IPS-NIHi7 (cell line): Measurements from ENCODE around the gene NBPF1.
"Not testable (repeated sequence)": the region's sequence is repeated elsewhere in the genome, so short reads cannot be mapped to it uniquely, and the experiment has no call there.

Source experiments
- DNase-seq: peaks from one replicate; pipeline ENCODE4 v3.0.0; 2012; ENCODE audit warnings: mixed read lengths; ENCODE audit errors: extremely low spot score

NBPF1 gene

DNA sequence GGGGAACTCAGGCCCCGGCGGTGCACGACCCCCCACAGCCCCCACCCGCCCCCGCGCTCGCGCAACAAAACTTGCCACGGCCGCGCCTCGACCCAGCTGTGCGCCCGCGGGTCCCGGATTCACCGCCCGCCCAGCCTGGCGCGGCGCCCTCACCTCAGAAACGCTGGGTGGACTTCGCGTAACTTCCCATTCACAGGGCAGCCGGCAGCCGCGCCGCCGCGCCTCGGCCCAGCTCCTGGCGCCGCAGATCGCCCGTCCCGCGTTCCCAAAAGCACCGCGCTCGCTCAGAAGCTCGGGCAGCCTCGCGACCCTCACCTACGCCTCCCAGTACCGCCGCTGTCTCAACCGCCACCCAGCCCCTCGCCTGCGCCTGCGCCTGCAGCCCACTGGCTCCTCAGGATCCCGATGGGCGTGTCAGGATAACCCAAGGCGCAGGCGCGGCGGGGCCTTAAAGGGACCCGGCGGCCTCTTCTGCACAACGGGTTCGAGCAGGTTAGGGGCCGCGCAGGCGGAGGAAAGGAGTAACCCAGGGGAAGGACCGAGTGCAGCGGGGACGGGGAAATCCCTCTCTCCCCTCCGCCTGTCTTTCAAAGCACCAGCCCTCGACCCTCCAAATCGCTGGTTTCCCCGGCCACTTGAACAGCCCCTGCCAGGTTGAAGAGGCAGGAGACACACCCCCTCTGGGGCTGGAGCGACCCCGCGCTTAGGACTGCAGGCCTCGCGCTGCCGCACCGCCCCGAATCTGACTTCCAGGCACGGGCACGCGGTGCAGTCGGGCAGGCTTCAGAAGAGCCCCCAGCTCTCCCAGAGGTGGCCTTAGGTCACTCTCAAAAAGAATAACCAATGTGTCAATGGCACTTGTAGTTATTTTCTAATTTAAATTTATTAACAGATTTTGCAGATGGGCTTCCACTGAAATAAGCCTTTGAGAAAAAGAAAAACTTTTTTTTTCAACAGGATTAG, at the start of gene NBPF1:
Gene NBPF1, minus strand, starts transcription at position 380 of the 963 bp plus-strand sequence.
- DNase-seq: peak; percentile 100

DNA sequence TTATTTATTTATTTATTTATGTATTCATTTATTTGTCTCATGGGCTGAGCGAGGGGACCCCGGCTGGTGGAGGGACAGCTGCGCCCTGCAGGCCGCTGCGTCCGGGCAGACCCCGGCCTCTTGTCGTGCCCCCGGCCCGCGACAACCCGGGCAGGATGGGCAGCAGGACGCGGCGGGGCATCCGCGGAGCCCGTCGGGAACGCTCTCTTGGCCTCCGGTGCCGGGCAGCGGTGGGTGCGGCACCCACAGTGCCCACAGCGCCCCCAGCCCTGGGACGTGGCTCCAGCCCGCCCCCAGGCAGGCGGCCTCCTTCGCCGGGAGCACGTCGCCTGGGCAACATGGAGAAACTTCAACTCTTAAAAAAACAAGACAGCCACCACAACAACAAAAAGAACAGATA, 44.9 kb upstream of the NBPF1 start:
- DNase-seq: not testable (repeated sequence)

DNA sequence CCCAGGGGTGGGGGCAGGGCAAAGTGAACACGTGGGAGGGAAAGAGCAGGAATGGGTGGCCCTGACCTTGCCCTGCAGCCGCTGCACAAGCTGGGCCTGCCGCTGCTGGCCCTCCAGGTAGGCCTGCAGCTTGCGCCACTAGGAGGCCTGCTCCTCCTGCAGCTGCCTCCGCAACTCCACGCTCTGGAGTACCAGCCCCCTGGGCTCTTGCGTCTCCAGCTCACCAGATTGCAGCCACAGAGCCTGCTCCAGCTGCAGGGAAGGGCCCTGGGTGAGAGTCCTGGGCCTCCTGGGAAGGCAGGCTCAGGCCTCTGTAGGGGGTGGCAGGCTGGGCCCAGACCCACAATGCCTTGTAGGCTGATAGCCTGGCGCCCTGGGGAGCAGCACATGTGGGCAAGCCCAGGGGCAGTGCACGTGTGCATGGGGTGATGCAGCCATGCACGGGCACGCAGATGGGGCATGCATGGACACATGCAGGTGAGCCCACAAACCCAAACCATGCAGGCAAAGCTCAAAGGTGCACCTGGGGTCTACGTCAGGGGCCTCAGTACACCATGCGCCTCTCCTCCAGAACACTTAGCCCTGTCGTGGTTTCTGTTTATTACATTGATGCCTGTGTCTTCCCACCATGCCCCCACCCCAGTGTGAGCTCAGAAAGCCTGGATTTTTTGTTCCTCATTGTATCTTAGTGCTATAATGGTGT, 43.8 kb upstream of the NBPF1 start:
- not testable (repeated sequence) for DNase-seq

DNA sequence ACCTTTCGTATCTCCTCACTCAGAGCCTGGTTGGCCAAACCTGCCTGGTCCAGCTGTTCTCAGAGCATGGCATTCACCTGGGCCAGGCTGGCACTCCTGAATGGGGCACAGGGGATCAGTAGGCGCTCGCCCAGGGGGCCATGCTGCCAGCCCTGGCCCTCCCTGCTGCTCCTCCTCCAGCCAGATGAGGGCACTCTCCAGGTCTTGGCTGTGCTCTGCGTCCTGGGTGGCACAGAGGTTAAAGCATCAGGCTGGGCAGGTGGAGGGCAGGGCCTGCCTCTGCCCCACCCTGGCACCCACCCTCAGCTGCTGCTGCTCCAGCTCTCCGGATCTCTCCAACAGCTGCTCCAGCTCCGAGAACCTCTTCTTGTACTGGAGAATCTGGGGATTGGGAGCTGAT, 43.2 kb upstream of the NBPF1 start:
- not testable (repeated sequence) for DNase-seq

DNA sequence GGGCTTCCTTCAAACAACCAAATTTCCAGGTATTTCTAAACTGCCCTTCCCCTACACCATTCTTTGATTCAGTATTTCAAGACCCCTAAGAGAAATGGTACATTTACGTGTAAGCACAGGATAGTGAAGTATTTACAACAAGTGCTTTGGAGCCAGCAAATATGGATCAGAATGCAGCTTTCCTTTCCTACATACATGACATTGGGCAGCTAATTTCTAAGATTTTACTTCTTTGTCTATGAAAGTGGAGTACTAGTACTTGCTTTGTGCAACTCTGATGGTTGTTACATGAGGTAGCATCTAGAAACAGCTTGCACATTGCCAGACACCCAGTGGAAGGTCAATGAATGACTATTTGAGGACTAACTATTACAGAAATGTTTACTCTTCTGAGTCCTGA, 38.2 kb upstream of the NBPF1 start:
- DNase-seq: not testable (repeated sequence)

DNA sequence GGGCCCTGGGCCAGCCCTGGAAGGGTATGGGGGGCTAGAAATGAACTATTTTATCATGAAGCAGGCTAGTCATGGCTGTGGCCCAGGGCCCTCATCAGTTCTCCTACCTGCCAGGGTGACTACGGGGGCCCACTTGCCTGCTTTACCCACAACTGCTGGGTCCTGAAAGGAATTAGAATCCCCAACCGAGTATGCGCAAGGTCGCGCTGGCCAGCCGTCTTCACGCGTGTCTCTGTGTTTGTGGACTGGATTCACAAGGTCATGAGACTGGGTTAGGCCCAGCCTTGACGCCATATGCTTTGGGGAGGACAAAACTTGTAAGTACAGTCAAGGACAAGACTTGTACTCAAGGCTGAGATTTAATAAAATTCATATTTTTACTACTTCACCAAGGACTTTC, 36.6 kb upstream of the NBPF1 start:
- DNase-seq: not testable (repeated sequence)

DNA sequence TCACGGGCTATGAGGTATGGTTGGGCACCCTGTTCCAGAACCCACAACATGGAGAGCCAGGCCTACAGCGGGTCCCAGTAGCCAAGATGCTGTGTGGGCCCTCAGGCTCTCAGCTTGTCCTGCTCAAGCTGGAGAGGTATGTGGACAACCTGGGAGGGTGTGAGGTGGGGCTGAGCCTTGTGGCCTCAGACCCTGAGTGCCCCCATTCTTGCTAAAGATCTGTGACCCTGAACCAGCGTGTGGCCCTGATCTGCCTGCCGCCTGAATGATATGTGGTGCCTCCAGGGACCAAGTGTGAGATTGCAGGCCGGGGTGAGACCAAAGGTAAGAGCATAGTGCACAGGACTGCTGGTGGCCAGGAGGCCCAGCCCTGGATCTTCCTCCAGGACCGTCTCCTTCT, 36.0 kb upstream of the NBPF1 start:
- DNase-seq: not testable (repeated sequence)

DNA sequence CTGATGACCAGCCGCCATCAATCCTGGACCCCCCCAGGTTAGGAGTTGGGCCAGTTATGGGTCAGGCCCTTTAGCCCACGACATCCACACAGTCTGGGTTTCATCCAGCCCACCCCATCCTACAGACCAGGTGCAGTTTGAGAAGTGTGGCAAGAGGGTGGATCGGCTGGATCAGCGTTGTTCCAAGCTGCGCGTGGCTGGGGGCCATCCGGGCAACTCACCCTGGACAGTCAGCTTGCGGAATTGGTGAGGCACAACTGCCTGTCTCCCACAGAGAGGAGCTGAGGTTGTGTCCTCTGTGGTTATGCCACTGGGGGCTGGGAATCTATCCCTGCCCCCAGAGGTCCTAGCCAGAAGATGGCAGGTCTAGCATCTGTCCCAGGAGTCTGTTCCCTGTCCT, 35.4 kb upstream of the NBPF1 start:
- DNase-seq: not testable (repeated sequence)

DNA sequence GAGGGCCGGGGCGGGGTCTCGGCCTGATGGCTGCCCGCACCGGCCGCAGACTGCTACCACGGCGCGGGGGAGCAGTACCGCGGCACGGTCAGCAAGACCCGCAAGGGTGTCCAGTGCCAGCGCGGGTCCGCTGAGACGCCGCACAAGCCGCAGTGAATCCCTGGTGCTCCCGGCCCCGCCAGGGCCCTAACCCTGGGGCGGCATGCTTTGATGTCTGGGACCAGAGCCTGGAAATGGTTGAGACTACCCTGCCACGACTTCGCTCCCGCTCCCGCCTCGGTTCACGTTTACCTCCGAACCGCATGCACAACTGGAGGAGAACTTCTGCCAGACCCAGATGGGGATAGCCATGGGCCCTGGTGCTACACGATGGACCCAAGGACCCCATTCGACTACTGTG, 34.9 kb upstream of the NBPF1 start:
- not testable (repeated sequence) for DNase-seq

DNA sequence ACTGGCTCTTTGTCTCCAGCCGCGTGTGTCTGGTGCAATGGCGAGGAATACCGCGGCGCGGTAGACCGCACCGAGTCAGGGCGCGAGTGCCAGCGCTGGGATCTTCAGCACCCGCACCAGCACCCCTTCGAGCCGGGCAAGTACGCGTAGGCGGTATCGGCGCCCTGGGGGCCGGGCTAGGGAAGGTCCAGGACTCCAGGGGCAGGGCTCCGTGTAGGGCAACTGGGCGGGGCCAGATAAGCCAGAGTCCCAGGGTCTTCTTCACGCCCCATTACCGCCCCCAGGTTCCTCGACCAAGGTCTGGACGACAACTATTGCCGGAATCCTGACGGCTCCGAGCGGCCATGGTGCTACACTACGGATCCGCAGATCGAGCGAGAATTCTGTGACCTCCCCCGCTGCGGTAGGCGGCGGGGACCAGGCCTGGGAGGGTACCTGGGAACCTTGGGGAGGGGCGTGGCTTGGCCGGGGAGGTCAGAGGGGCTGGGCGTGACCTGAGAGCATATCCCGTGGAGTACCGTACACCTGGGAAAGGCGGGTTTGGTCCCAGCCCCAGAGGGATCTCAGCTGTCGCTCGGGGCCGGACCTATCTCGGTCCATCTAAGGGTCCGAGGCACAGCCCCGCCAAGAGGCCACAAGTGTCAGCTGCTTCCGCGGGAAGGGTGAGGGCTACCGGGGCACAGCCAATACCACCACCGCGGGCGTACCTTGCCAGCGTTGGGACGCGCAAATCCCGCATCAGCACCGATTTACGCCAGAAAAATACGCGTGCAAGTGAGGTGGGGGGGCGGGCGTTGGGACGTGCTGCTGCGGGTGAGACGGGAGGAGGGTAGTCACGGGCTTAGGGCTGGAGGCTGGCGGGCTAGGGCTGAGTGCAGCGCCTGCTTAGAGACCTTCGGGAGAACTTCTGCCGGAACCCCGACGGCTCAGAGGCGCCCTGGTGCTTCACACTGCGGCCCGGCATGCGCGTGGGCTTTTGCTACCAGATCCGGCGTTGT, 34.1 kb upstream of the NBPF1 start:
- DNase-seq: not testable (repeated sequence)

DNA sequence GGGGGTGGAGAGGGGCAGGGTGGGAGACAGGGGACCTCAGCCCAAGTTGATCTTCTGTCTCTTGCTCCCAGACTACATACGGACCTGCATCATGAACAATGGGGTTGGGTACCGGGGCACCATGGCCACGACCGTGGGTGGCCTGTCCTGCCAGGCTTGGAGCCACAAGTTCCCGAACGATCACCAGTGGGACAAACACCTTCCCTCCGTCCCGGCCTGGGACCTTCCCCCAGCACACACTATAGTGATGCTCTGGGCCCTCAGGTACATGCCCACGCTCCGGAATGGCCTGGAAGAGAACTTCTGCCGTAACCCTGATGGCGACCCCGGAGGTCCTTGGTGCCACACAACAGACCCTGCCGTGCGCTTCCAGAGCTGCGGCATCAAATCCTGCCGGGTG, 33.4 kb upstream of the NBPF1 start:
- not testable (repeated sequence) for DNase-seq

DNA sequence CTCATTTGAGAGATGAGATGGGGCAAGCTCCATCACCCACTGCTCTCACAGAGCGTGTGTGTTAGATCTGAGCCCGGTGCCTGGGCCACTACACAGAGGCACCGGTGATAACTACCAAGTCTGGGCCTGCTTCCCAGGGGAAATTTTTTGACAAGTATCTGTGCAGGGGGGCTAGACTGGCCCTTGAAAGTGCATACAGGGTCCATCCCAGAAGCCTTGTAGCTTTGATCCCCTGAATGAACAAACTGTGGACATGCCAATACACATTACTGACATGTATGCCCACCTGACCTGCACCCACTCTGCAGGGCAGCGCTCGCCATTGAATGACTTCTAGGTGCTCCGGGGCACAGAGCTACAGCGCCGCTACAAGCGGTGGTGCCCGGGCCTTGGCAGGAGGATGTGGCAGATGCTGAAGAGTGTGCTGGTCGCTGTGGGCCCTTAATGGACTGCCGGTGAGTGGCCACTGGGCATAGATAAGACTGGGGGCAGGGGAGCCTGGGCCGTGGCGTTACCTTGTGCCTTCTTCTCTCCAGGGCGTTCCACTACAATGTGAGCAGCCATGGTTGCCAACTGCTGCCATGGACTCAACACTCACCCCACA, 32.8 kb upstream of the NBPF1 start:
- not testable (repeated sequence) for DNase-seq

DNA sequence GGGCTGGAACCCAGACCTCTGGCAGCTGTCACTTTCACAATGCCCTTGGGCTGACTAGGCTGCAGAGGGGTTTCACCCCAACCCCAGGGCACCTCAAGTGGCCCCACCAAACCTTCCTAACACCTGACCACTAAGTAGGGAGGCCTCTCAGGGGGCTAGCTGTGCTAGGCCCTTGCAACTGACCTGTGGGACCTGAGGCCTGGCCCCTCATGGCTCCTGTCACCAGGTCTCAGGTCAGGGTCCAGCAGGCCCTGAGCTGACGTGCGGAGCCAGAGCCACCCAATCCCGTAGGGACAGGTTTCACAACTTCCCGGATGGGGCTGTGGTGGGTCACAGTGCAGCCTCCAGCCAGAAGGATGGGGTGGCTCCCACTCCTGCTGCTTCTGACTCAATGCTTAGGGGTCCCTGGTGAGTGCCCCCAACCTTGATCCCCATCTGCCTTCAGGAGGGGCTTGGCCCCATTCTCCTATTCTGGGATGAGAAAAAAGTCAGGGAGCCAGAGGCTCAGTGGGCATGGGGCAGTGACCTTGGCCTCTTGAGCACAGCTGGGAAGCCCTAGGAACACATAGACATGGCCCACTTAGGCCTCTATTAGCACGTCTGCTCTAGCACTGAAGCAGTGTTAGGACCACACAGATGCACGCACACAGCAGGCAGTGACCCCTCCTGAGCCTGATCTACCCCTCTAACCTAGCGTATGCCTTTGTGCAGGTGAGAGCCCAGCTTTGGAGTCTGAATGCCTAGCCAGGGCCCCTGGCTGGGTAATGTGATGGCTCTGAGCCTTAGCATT, 32.1 kb upstream of the NBPF1 start:
- not testable (repeated sequence) for DNase-seq

DNA sequence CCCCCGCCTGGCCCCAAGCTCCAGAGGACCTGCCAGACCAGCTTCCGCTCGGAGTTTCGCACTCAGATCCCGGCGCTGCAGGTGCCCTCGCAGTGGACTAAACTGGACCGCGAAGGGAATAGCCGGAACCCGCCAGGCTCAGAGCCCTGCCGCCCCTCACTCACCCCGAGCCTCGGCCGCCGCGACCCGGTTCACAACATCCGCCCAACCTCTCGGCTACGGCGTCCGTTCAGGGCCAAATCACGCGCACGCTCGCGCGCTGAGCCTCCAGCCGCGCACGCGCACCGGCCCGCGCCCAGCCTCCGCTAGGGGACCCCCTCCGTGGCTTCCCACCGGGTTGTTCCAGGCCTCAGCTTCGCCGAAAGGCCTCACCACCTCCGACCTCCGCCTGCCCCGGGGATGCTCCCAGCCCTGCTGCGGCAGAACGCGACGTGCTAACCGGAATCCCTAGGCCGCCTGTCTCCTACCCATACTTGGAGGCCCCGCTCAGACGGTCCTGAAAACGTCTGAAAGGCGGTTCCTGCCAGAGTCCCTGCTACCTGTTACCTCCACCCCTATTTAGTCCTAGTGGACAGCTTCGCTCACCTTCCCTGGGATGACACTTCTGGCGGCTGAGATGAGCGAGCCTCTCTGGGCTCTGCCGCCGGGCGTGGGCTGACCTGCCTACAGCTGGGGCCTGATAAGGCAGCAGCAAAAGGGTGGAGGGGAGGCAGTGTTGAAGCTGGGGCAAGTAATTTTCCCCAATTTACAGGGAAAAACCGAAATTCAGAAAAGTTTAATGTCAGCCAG, 31.3 kb upstream of the NBPF1 start:
- peak; percentile 100 for DNase-seq

DNA sequence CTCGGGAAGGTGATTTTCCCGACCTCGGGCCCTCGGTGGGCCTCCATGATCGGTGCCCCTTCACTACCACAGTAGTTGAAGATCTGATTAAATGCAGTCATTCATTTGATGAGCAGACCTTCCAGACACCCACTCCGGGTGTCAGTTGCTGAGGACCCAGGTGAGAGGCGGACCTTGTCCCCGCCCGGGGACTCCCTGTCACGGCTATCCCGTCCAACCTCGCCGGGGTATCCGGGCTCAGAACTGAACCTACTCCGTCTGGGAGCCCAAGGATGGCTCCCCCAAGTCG, 30.8 kb upstream of the NBPF1 start:
- DNase-seq: no peak

DNA sequence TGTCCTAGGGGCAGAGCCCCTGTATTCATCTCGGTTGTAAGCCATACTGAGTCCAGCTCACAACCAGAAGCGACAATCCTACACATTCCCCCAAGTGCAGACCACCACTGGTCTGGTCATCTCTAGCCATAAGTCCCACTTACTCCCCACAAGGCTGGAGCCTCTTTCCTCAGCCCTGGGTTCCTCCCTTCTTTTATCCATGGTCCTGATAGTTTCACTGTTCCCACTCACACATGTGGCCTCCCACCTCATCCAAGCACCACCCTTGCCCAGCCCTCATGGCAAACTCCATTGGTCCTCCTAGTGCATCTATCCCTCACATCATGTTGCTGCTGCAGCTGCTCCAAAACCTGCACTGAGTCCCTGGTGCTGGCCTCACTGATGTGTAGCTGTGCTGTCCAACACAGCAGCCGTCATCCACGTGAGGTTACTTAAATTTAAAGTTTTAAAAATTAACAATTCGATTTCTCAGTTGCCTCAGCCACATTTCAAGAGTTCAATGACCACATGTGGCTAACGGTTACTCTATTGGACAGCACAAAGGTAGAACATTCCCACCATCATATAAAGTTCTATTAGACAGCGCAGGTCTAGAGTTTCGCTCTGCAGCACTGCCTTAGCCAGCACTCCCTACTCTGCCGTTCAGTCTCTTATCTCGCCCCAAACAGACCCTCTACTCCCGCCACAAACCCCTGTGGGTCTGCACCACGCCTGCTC, 30.3 kb upstream of the NBPF1 start:
- not testable (repeated sequence) for DNase-seq

DNA sequence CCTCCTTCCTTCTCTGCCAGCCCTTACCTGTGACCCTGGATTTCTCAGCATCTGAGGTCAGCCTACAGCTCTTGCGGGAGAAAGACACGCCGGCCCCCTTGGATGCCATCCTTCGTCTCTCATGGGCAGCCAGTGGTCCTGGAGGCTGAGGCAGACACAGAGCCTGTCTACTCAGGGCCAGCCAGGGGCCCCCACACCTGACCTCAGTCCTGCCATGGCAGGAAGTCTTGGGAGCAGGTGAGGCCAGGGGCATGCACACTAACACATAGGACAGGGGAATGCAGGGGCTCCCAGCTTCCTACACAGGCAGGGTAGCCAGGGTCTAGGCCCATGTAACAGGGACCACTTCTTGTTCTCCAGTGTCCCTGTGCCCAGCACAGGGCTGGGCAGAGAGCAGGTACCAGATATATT, 29.6 kb upstream of the NBPF1 start:
- DNase-seq: not testable (repeated sequence)

DNA sequence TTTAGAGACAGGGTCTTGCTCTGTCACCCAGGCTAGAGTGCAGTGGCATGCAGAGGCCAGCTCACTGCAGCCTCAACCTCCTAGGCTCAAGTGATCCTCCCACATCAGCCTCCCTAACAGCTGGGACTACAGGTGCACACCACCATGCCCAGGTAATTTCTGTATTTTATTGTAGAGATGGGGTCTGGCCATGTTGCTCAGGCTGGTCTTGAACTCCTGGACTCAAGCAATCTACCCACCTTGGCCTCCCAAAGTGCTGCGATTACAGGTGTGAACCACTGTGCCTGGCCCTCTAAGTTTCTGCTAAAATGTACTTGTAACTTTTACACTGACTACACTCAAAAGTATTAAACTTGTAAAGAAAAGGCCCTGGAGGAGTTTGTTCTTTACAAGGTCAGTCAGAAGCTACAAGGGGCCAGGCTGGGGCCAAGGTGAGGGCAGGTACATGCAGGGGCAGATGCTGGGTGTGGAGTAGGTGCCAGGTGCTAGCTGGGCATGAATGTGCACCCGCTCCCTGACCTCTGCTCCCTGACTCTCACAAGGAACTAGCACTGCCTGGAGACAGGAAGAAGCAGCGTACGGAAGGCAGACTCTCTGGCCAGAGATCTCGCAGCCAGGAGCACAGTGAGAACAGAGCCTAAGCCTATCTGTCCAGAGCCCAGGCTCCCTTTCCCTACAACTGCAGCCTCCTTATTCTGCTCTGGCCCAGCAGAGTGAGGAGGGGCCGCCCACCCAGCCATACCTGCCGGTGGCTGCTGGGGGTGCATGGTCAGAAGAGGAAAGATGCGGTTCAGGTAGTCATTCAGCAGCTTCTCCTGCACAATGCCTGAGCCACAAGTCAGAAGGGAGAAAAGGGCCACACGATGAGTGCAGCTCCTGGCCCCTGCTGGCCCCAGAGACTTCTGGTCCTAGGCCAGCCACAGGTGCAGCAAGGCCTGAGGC, 28.9 kb upstream of the NBPF1 start:
- not testable (repeated sequence) for DNase-seq
